Limb (tissue), 2 donors: ENCODE measurements around the gene MED15.
"Not testable (repeated sequence)": the region's sequence is repeated elsewhere in the genome, so short reads cannot be mapped to it uniquely, and the experiment has no call there.

Source experiments
- DNase-seq, 2 donors: peaks; one replicate each; pipeline ENCODE4 v3.0.0-alpha.2; 2016; ENCODE audit errors: extremely low spot score in 2 of 2

Gene MED15

GRCh38 chr22:20582520-20583361, 75.3 kb downstream of the MED15 start:
- no peak for DNase-seq

GRCh38 chr22:20583471-20583922, 76.1 kb downstream of the MED15 start:
- DNase-seq, result no peak

- DNase-seq, result no peak
Observed at GRCh38 chr22:20584029-20584871, 76.8 kb downstream of the MED15 start.

- DNase-seq, result no peak
Observed at GRCh38 chr22:20584872-20585638, 77.6 kb downstream of the MED15 start.

GRCh38 chr22:20585639-20586402, 78.4 kb downstream of the MED15 start:
- no peak for DNase-seq

- DNase-seq, result no peak
Observed at GRCh38 chr22:20586403-20586745, 79.0 kb downstream of the MED15 start.

GRCh38 chr22:20587206-20587958, 80.0 kb downstream of the MED15 start:
- no peak for DNase-seq

GRCh38 chr22:20588092-20588842, 80.9 kb downstream of the MED15 start:
- DNase-seq, result no peak

- DNase-seq, result no peak
Observed at GRCh38 chr22:20588843-20589581, 81.6 kb downstream of the MED15 start.

GRCh38 chr22:20589614-20590476, 82.4 kb downstream of the MED15 start:
- no peak for DNase-seq

- no peak for DNase-seq
Observed at GRCh38 chr22:20590477-20591294, 83.3 kb downstream of the MED15 start.

GRCh38 chr22:20591295-20591645, 83.9 kb downstream of the MED15 start:
- no peak for DNase-seq

GRCh38 chr22:20591660-20592310, 84.4 kb downstream of the MED15 start:
- DNase-seq, result peak in 1 of 2 donors; percentile 65

GRCh38 chr22:20594038-20594437, 86.6 kb downstream of the MED15 start:
- not testable (repeated sequence) for DNase-seq

GRCh38 chr22:20594486-20594885, 87.1 kb downstream of the MED15 start:
- DNase-seq, result not testable (repeated sequence)

GRCh38 chr22:20595461-20595860, 88.1 kb downstream of the MED15 start:
- DNase-seq, result no peak

- no peak for DNase-seq
Observed at GRCh38 chr22:20599117-20599516, 91.7 kb downstream of the MED15 start.
